Panc1 (cell line): ENCODE results near the gene VWA8. TPM values are rescaled to one million over a fixed set of nuclear protein-coding genes. Genes with fewer than 3 reads are reported as not detected.

Experiments used
- ATAC-seq: fragments of 200-7000 bp; cut with Tn5 transposase; 2 replicates; pipeline ENCODE4 v1.9.1; 2020; ENCODE audit warnings: mild to moderate bottlenecking, moderate library complexity
- BruUV-seq: library from RNA; stranded (reverse); fragments of 400-500 nt; replicated peaks from 2 replicates; lab custom pipeline; 2021; lab: Mats Ljungman, UMichigan
- CTCF ChIA-PET: fragments of 300-600 bp; sonication (Branson Sonifier 250); formaldehyde crosslinking; loops from one replicate; lab custom pipeline; 2022; ENCODE audit warnings: antibody characterized with exemption; lab: Charles Lee
- POLR2A ChIA-PET: fragments of 300-600 bp; sonication (Branson Sonifier 250); formaldehyde crosslinking; loops from one replicate; lab custom pipeline; 2022; ENCODE audit warnings: antibody characterized with exemption; lab: Charles Lee
- DNase-seq: peaks from one replicate; pipeline ENCODE4 v3.0.0-alpha.2; 2010; ENCODE audit warnings: low read depth, low spot score
- H3K27ac ChIP-seq: 2 replicates; pipeline ENCODE4 v1.5.1; 2011; ENCODE audit warnings: mild to moderate bottlenecking, low read length, inconsistent platforms
- H3K27me3 ChIP-seq: fragments of 200-500 bp; sonication (Bioruptor generic); 2 replicates; pipeline ENCODE4 v1.6.0; 2014; ENCODE audit warnings: low read length, inconsistent platforms; ENCODE audit not compliant: control insufficient read depth, insufficient read depth
- H3K36me3 ChIP-seq: fragments of 200-500 bp; sonication (Bioruptor generic); 2 replicates; pipeline ENCODE4 v1.5.1; 2014; ENCODE audit warnings: inconsistent platforms, mild to moderate bottlenecking, low read length, moderate library complexity; ENCODE audit not compliant: control insufficient read depth, insufficient read depth
- H3K4me1 ChIP-seq: 2 replicates; pipeline ENCODE4 v1.5.1; 2011; ENCODE audit warnings: inconsistent platforms, mild to moderate bottlenecking, low read length, moderate library complexity; ENCODE audit not compliant: control insufficient read depth, insufficient read depth
- H3K4me3 ChIP-seq, 2 experiments: 2 replicates each; pipeline ENCODE4 v1.5.1; 2011 to 2012; ENCODE audit warnings: low read depth in 2 of 2, low read length in 2 of 2, mild to moderate bottlenecking in 2 of 2, inconsistent platforms in 1 of 2, moderate library complexity in 1 of 2
- H3K9me3 ChIP-seq: fragments of 200-500 bp; sonication (Bioruptor generic); 2 replicates; pipeline ENCODE4 v1.5.1; 2014; ENCODE audit warnings: low read depth, mild to moderate bottlenecking, inconsistent platforms, low read length, moderate library complexity; ENCODE audit not compliant: control insufficient read depth, insufficient read depth
- POLR2AphosphoS5 ChIP-seq: IDR thresholded peaks from 2 replicates; pipeline ENCODE4 v1.6.1; 2012; ENCODE audit warnings: mild to moderate bottlenecking, low read depth, low read length, moderate library complexity
- SIN3A ChIP-seq: IDR thresholded peaks from 2 replicates; pipeline ENCODE4 v1.6.1; 2012; ENCODE audit warnings: low read depth, mild to moderate bottlenecking, low read length, moderate library complexity, borderline replicate concordance; ENCODE audit not compliant: insufficient read depth
- TCF7L2 ChIP-seq: IDR thresholded peaks from 2 replicates; pipeline ENCODE4 v1.6.1; 2011; ENCODE audit warnings: mild to moderate bottlenecking, low read depth, low read length, inconsistent platforms
- in situ Hi-C: cut with HindIII; loops from 2 replicates; pipeline ENCODE4 v1.10.0; 2016; ENCODE audit warnings: low sequenced_read_pairs, low pct_unique_long_range_greater_than_20kb
- intact Hi-C: fragments of 100-400 bp; cut with micrococcal nuclease; formaldehyde crosslinking; loops from one replicate; pipeline ENCODE4 v1.10.0; 2022; ENCODE audit not compliant: unreplicated experiment
- total RNA-seq: library from RNA; stranded (reverse); gene quantifications from one replicate; pipeline ENCODE4 v1.2.1, GENCODE V29; 2021; ENCODE audit not compliant: unreplicated experiment
- TF ChIP-seq, protein P1 (sequence below): fragments of 450-650 bp; IDR thresholded peaks from 2 replicates; pipeline ENCODE4 v1.5.1; 2017; ENCODE audit warnings: mild to moderate bottlenecking
- TF ChIP-seq, protein P2 (sequence below), 2 experiments: IDR thresholded peaks; 2 replicates each; pipeline ENCODE4 v1.6.1; 2011 to 2012; ENCODE audit warnings: low read depth in 2 of 2, control low read depth in 1 of 2, low read length in 1 of 2, mild to moderate bottlenecking in 1 of 2, moderate library complexity in 1 of 2; ENCODE audit not compliant: insufficient read depth in 1 of 2

VWA8 gene
- total RNA-seq, 1 experiment from 2014 or later: 11.2 TPM

DNA sequence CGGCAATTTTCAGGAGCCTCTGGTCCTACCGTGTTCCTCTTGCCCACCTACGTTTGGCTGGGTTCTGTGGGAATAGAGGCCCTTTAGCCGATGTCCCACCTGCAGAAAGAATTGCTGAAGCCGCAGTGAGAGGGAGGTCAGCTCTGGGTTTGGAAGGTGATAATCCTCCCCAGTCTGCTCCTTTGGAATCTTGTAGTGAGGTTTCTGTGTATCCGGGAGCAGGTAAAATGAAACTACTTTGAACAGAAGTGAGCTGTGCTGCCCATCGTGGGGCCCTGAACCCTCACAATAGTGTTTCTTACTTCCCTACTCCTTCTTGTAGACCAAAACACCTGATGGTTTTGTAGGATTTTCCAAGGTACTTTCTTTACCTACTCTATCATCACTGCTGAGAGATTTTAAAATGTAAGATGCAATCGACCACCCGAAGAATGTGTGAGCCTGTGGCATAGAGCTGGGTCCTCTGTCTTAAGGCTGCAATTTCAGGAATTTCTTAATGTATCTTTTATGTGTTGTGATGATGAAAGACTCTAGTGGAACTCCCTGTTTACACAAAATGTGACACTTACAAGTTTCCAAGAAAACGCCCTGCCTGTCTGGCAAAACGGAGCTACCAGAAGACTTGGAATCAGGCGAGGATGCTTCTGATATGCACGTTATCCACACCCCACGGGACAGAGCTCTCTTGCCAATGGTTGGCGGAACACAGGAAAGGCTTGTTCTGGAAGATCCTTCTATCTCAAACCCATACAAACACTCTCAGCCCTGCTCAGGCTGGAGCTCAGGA lies 427.4 kb downstream of the VWA8 start:
- TF ChIP-seq TCF7L2: no peak
- no peak for TF ChIP-seq SIN3A
- TF ChIP-seq POLR2AphosphoS5: no peak
- TF ChIP-seq, protein P1, sequence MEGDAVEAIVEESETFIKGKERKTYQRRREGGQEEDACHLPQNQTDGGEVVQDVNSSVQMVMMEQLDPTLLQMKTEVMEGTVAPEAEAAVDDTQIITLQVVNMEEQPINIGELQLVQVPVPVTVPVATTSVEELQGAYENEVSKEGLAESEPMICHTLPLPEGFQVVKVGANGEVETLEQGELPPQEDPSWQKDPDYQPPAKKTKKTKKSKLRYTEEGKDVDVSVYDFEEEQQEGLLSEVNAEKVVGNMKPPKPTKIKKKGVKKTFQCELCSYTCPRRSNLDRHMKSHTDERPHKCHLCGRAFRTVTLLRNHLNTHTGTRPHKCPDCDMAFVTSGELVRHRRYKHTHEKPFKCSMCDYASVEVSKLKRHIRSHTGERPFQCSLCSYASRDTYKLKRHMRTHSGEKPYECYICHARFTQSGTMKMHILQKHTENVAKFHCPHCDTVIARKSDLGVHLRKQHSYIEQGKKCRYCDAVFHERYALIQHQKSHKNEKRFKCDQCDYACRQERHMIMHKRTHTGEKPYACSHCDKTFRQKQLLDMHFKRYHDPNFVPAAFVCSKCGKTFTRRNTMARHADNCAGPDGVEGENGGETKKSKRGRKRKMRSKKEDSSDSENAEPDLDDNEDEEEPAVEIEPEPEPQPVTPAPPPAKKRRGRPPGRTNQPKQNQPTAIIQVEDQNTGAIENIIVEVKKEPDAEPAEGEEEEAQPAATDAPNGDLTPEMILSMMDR: no peak
- TF ChIP-seq, protein P2, sequence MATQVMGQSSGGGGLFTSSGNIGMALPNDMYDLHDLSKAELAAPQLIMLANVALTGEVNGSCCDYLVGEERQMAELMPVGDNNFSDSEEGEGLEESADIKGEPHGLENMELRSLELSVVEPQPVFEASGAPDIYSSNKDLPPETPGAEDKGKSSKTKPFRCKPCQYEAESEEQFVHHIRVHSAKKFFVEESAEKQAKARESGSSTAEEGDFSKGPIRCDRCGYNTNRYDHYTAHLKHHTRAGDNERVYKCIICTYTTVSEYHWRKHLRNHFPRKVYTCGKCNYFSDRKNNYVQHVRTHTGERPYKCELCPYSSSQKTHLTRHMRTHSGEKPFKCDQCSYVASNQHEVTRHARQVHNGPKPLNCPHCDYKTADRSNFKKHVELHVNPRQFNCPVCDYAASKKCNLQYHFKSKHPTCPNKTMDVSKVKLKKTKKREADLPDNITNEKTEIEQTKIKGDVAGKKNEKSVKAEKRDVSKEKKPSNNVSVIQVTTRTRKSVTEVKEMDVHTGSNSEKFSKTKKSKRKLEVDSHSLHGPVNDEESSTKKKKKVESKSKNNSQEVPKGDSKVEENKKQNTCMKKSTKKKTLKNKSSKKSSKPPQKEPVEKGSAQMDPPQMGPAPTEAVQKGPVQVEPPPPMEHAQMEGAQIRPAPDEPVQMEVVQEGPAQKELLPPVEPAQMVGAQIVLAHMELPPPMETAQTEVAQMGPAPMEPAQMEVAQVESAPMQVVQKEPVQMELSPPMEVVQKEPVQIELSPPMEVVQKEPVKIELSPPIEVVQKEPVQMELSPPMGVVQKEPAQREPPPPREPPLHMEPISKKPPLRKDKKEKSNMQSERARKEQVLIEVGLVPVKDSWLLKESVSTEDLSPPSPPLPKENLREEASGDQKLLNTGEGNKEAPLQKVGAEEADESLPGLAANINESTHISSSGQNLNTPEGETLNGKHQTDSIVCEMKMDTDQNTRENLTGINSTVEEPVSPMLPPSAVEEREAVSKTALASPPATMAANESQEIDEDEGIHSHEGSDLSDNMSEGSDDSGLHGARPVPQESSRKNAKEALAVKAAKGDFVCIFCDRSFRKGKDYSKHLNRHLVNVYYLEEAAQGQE (IDR thresholded peaks at IDR 0.05; ENCODE audit: insufficient read depth in 1 of 2, low read depth in 2 of 2, low read length in 1 of 2): no peak
- no peaks in the 10 kb centered on the region for H3K27me3 ChIP-seq
- no TSS peak for BruUV-seq
- H3K27ac ChIP-seq: no peak overlapping the region
- peak overlapping the region in 1 of 2 experiments; percentile 3; a peak in 1 of 4 replicates for H3K4me3 ChIP-seq
- ChIA-PET POLR2A (no interaction called here), CTCF (no interaction called here)
- DNase-seq (no peak), ATAC-seq (0 out of 2 replicates have a peak, but pooled peaks have one; percentile 17)
- H3K4me1 ChIP-seq: no peaks in the 10 kb centered on the region; the same call in 1 of the 2 replicates
- H3K9me3 ChIP-seq: no peaks in the 10 kb centered on the region
- H3K36me3 ChIP-seq: no peaks in the 10 kb centered on the region
- intact Hi-C loops: no loop called here
- in situ Hi-C loops: no loop called here

DNA sequence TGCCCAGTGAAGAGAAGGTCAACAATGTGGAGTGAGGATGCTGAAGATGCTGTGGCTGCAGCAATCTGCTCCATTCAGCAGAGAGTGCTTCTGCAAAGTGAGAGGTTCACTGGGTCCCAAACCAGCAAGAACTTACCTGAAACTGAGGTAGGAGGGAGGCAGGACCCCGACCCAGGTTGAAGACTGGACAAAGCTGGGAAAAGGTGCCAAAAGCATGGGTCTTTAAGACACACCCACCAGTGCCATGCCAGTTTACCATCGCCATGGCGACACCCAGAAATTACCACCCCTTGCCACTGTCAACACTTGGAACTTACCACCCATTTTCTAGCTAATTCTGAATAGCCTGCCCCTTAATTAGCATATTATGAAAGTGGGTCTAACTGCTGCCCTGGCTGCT lies 432.9 kb downstream of the VWA8 start:
- DNase-seq (no peak), ATAC-seq (no peak)
- H3K9me3 ChIP-seq: no peaks in the 10 kb centered on the region
- TF ChIP-seq TCF7L2: no peak
- TF ChIP-seq SIN3A: no peak
- TF ChIP-seq POLR2AphosphoS5: no peak
- TF ChIP-seq, protein P1: no peak
- TF ChIP-seq, protein P2 (IDR thresholded peaks at IDR 0.05; ENCODE audit: insufficient read depth in 1 of 2, low read depth in 2 of 2, low read length in 1 of 2): no peak
- no peak overlapping the region for H3K4me3 ChIP-seq
- no peaks in the 10 kb centered on the region for H3K36me3 ChIP-seq
- CTCF ChIA-PET: no interaction called here
- intact Hi-C loops: no loop called here
- no peak overlapping the region for H3K27ac ChIP-seq
- POLR2A ChIA-PET: no interaction called here
- in situ Hi-C loops: no loop called here
- BruUV-seq: no TSS peak
- no peaks in the 10 kb centered on the region for H3K4me1 ChIP-seq
- no peaks in the 10 kb centered on the region for H3K27me3 ChIP-seq
